ENCODE measurements around the gene LAMA4. TPM values are rescaled to one million over a fixed set of nuclear protein-coding genes. Genes with fewer than 3 reads are reported as not detected.

The LAMA4 gene
- total RNA-seq, 1 experiment from 2014 or later: 11.9 TPM

GRCh38 chr6:112221981-112222852 is 32.1 kb downstream of the LAMA4 start:
- ATAC-seq: no peak
- DNase-seq (ENCODE audit: low read depth, low spot score): no peak
- BruUV-seq (replicated peaks): no TSS peak
- in situ Hi-C loops (cut with HindIII; ENCODE audit: low pct_unique_long_range_greater_than_20kb, low sequenced_read_pairs): no loop called here
- intact Hi-C loops (cut with micrococcal nuclease; ENCODE audit: unreplicated experiment): no loop called here
- ChIA-PET CTCF (no interaction called here), POLR2A (no interaction called here)
- TF ChIP-seq, protein P1, sequence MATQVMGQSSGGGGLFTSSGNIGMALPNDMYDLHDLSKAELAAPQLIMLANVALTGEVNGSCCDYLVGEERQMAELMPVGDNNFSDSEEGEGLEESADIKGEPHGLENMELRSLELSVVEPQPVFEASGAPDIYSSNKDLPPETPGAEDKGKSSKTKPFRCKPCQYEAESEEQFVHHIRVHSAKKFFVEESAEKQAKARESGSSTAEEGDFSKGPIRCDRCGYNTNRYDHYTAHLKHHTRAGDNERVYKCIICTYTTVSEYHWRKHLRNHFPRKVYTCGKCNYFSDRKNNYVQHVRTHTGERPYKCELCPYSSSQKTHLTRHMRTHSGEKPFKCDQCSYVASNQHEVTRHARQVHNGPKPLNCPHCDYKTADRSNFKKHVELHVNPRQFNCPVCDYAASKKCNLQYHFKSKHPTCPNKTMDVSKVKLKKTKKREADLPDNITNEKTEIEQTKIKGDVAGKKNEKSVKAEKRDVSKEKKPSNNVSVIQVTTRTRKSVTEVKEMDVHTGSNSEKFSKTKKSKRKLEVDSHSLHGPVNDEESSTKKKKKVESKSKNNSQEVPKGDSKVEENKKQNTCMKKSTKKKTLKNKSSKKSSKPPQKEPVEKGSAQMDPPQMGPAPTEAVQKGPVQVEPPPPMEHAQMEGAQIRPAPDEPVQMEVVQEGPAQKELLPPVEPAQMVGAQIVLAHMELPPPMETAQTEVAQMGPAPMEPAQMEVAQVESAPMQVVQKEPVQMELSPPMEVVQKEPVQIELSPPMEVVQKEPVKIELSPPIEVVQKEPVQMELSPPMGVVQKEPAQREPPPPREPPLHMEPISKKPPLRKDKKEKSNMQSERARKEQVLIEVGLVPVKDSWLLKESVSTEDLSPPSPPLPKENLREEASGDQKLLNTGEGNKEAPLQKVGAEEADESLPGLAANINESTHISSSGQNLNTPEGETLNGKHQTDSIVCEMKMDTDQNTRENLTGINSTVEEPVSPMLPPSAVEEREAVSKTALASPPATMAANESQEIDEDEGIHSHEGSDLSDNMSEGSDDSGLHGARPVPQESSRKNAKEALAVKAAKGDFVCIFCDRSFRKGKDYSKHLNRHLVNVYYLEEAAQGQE (IDR thresholded peaks at IDR 0.05; ENCODE audit: insufficient read depth in 1 of 2, low read depth in 2 of 2, low read length in 1 of 2): no peak
- TF ChIP-seq TCF7L2 (IDR thresholded peaks at IDR 0.05; ENCODE audit: low read depth, low read length): no peak
- no peak for TF ChIP-seq CTCF (IDR thresholded peaks at IDR 0.05)
- no peak for TF ChIP-seq SIN3A (IDR thresholded peaks at IDR 0.05; ENCODE audit: borderline replicate concordance, insufficient read depth, low read depth, low read length)
- no peak for TF ChIP-seq POLR2AphosphoS5 (IDR thresholded peaks at IDR 0.05; ENCODE audit: low read depth, low read length)
- Histone ChIP-seq H3K4me1 (ENCODE audit: control insufficient read depth, insufficient read depth, low read length) (no peaks in the 10 kb centered on the region), H3K36me3 (ENCODE audit: control insufficient read depth, insufficient read depth, low read length) (no peaks in the 10 kb centered on the region), H3K27ac (ENCODE audit: low read length) (no peak overlapping the region), H3K4me3 (ENCODE audit: low read depth in 2 of 2, low read length in 2 of 2) (no peak overlapping the region), H3K27me3 (ENCODE audit: control insufficient read depth, insufficient read depth, low read length) (no peaks in the 10 kb centered on the region), H3K9me3 (ENCODE audit: control insufficient read depth, insufficient read depth, low read depth, low read length) (no peaks in the 10 kb centered on the region)

- ChIA-PET CTCF (no interaction called here), POLR2A (no interaction called here)
- no TSS peak for BruUV-seq (replicated peaks)
- ATAC-seq (no peak), DNase-seq (ENCODE audit: low read depth, low spot score) (no peak)
- Histone ChIP-seq H3K4me1 (ENCODE audit: control insufficient read depth, insufficient read depth, low read length) (no peaks in the 10 kb centered on the region), H3K4me3 (ENCODE audit: low read depth in 2 of 2, low read length in 2 of 2) (no peak overlapping the region), H3K36me3 (ENCODE audit: control insufficient read depth, insufficient read depth, low read length) (no peaks in the 10 kb centered on the region), H3K27me3 (ENCODE audit: control insufficient read depth, insufficient read depth, low read length) (no peaks in the 10 kb centered on the region), H3K9me3 (ENCODE audit: control insufficient read depth, insufficient read depth, low read depth, low read length) (no peaks in the 10 kb centered on the region), H3K27ac (ENCODE audit: low read length) (no peak overlapping the region)
- in situ Hi-C loops (cut with HindIII; ENCODE audit: low pct_unique_long_range_greater_than_20kb, low sequenced_read_pairs): no loop called here
- TF ChIP-seq, protein P1 (IDR thresholded peaks at IDR 0.05; ENCODE audit: insufficient read depth in 1 of 2, low read depth in 2 of 2, low read length in 1 of 2): no peak
- no peak for TF ChIP-seq TCF7L2 (IDR thresholded peaks at IDR 0.05; ENCODE audit: low read depth, low read length)
- TF ChIP-seq CTCF (IDR thresholded peaks at IDR 0.05): no peak
- no peak for TF ChIP-seq POLR2AphosphoS5 (IDR thresholded peaks at IDR 0.05; ENCODE audit: low read depth, low read length)
- TF ChIP-seq SIN3A (IDR thresholded peaks at IDR 0.05; ENCODE audit: borderline replicate concordance, insufficient read depth, low read depth, low read length): no peak
- intact Hi-C loops (cut with micrococcal nuclease; ENCODE audit: unreplicated experiment): no loop called here
These were observed 32.8 kb downstream of the LAMA4 start for GRCh38 chr6:112221561-112221960.

All from Panc1 (cell line).